HepG2 (cell line): ENCODE data around the gene CCM2. TPM values are rescaled to one million over a fixed set of nuclear protein-coding genes. Genes with fewer than 3 reads are reported as not detected.

Experiments used
- FOSL1 ChIP-seq: sonication (generic); formaldehyde crosslinking; IDR thresholded peaks from 2 replicates; pipeline ENCODE4 v1.9.0; 2021; ENCODE audit warnings: missing genetic modification reagents, borderline replicate concordance
- HNF4A ChIP-seq: sonication (generic); formaldehyde crosslinking; IDR thresholded peaks from 2 replicates; pipeline ENCODE4 v1.4.0; 2020; ENCODE audit warnings: missing genetic modification reagents
- KDM3A ChIP-seq: IDR thresholded peaks from 2 replicates; pipeline ENCODE4 v1.6.1; 2018; ENCODE audit warnings: low read depth, missing compliant biosample characterization
- MBD4 ChIP-seq: IDR thresholded peaks from 2 replicates; pipeline ENCODE4 v1.6.1; 2012; ENCODE audit warnings: low read length, inconsistent platforms, borderline replicate concordance
- MTA1 ChIP-seq: sonication (generic); formaldehyde crosslinking; IDR thresholded peaks from 2 replicates; pipeline ENCODE4 v1.4.0; 2020; ENCODE audit warnings: missing genetic modification reagents, mild to moderate bottlenecking, borderline replicate concordance
- PAWR ChIP-seq: sonication (generic); formaldehyde crosslinking; IDR thresholded peaks from 2 replicates; pipeline ENCODE4 v1.4.0; 2020; ENCODE audit warnings: missing genetic modification reagents, mild to moderate bottlenecking, borderline replicate concordance
- PRDM4 ChIP-seq: sonication (generic); formaldehyde crosslinking; IDR thresholded peaks from 2 replicates; pipeline ENCODE4 v1.9.0; 2021; ENCODE audit warnings: missing genetic modification reagents, borderline replicate concordance
- RXRA ChIP-seq: sonication (generic); formaldehyde crosslinking; IDR thresholded peaks from 2 replicates; pipeline ENCODE4 v1.5.1; 2020; ENCODE audit warnings: missing genetic modification reagents
- SP5 ChIP-seq: IDR thresholded peaks from 2 replicates; pipeline ENCODE4 v1.6.1; 2016; ENCODE audit warnings: low read depth, borderline replicate concordance
- SUZ12 ChIP-seq: fragments of 150-350 bp; IDR thresholded peaks from 2 replicates; pipeline ENCODE4 v1.6.1; 2014; ENCODE audit warnings: low read depth, low read length
- THAP9 ChIP-seq: sonication (generic); formaldehyde crosslinking; IDR thresholded peaks from 2 replicates; pipeline ENCODE4; 2020; ENCODE audit warnings: missing genetic modification reagents, mild to moderate bottlenecking, borderline replicate concordance
- ZBTB1 ChIP-seq: sonication (generic); formaldehyde crosslinking; IDR thresholded peaks from 2 replicates; pipeline ENCODE4 v1.4.0; 2020; ENCODE audit warnings: missing genetic modification reagents, borderline replicate concordance
- ZFP37 ChIP-seq: sonication (generic); formaldehyde crosslinking; IDR thresholded peaks from 2 replicates; pipeline ENCODE4 v1.4.0; 2020; ENCODE audit warnings: missing genetic modification reagents, borderline replicate concordance
- ZNF121 ChIP-seq: sonication (generic); formaldehyde crosslinking; IDR thresholded peaks from 2 replicates; pipeline ENCODE4 v1.5.0; 2020; ENCODE audit warnings: mild to moderate bottlenecking, missing genetic modification reagents
- ZNF225 ChIP-seq: sonication (generic); formaldehyde crosslinking; IDR thresholded peaks from 2 replicates; pipeline ENCODE4 v1.4.0; 2020; ENCODE audit warnings: mild to moderate bottlenecking, missing genetic modification reagents
- ZNF772 ChIP-seq: sonication (generic); formaldehyde crosslinking; IDR thresholded peaks from 2 replicates; pipeline ENCODE4 v1.5.0; 2020; ENCODE audit warnings: mild to moderate bottlenecking, missing genetic modification reagents
- polyA plus RNA-seq, 8 experiments: library from polyadenylated mRNA; depleted of rRNA in 3 of 8; stranded (reverse) in 7 of 8; unstranded in 1 of 8; fragments of >200 nt; fragmentation: Illumina TruSeq in 4 of 8; extraction: Trizol in 4 of 8; gene quantifications; 2 replicates each; pipeline versions ENCODE4 v1.2.1 to v1.2.3, GENCODE V29; 2011 to 2016; ENCODE audit warnings: low read depth in 4 of 8, missing spikeins in 1 of 8, mixed read lengths in 1 of 8; ENCODE audit not compliant: insufficient read depth in 1 of 8
- total RNA-seq, 5 experiments: library from RNA; depleted of rRNA; stranded (reverse); fragments of >200 nt; fragmentation: Illumina TruSeq; extraction: Trizol; gene quantifications; 2 replicates each; pipeline ENCODE4 v1.2.3, GENCODE V29; 2016; ENCODE audit warnings: low read depth in 1 of 5
- TF ChIP-seq, protein P1 (sequence below): sonication (generic); formaldehyde crosslinking; IDR thresholded peaks from 2 replicates; pipeline ENCODE4 v1.4.0; 2020; ENCODE audit warnings: missing genetic modification reagents, borderline replicate concordance
- TF ChIP-seq, protein P2 (sequence below): sonication (generic); formaldehyde crosslinking; IDR thresholded peaks from 2 replicates; pipeline ENCODE4 v1.5.0; 2020; ENCODE audit warnings: mild to moderate bottlenecking, low read depth, missing genetic modification reagents, borderline replicate concordance
- TF ChIP-seq, protein P3 (sequence below): sonication (generic); formaldehyde crosslinking; IDR thresholded peaks from 2 replicates; pipeline ENCODE4 v1.4.0; 2020; ENCODE audit warnings: missing genetic modification reagents, borderline replicate concordance

The CCM2 gene
- total and polyA plus RNA-seq, 2 of the 13 experiments (the other 11 are each of a cell fraction or from before 2014, with no cell fraction given), result 13.7 to 15.8 TPM

GRCh38 chr7:45015313-45015712 is 15.3 kb downstream of the CCM2 start (continued):
- TF ChIP-seq, protein P1, sequence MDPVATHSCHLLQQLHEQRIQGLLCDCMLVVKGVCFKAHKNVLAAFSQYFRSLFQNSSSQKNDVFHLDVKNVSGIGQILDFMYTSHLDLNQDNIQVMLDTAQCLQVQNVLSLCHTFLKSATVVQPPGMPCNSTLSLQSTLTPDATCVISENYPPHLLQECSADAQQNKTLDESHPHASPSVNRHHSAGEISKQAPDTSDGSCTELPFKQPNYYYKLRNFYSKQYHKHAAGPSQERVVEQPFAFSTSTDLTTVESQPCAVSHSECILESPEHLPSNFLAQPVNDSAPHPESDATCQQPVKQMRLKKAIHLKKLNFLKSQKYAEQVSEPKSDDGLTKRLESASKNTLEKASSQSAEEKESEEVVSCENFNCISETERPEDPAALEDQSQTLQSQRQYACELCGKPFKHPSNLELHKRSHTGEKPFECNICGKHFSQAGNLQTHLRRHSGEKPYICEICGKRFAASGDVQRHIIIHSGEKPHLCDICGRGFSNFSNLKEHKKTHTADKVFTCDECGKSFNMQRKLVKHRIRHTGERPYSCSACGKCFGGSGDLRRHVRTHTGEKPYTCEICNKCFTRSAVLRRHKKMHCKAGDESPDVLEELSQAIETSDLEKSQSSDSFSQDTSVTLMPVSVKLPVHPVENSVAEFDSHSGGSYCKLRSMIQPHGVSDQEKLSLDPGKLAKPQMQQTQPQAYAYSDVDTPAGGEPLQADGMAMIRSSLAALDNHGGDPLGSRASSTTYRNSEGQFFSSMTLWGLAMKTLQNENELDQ, result no peak
- TF ChIP-seq ZNF121 (CRISPR knock-in tag) (no peak), MTA1 (CRISPR knock-in tag) (no peak), FOSL1 (CRISPR knock-in tag) (no peak), ZBTB1 (no peak), KDM3A (CRISPR knock-in tag) (no peak), SP5 (CRISPR knock-in tag) (no peak), MBD4 (no peak), PAWR (no peak), HNF4A (CRISPR knock-in tag) (peak; percentile 64), ZNF225 (CRISPR knock-in tag) (no peak), RXRA (peak; percentile 30; the same call in 1 of the 2 replicates), ZFP37 (no peak), ZNF772 (no peak), SUZ12 (no peak), PRDM4 (CRISPR knock-in tag) (no peak), THAP9 (CRISPR knock-in tag) (no peak)
- TF ChIP-seq, protein P2, sequence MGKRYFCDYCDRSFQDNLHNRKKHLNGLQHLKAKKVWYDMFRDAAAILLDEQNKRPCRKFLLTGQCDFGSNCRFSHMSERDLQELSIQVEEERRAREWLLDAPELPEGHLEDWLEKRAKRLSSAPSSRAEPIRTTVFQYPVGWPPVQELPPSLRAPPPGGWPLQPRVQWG (CRISPR knock-in tag), result no peak
- TF ChIP-seq, protein P3, sequence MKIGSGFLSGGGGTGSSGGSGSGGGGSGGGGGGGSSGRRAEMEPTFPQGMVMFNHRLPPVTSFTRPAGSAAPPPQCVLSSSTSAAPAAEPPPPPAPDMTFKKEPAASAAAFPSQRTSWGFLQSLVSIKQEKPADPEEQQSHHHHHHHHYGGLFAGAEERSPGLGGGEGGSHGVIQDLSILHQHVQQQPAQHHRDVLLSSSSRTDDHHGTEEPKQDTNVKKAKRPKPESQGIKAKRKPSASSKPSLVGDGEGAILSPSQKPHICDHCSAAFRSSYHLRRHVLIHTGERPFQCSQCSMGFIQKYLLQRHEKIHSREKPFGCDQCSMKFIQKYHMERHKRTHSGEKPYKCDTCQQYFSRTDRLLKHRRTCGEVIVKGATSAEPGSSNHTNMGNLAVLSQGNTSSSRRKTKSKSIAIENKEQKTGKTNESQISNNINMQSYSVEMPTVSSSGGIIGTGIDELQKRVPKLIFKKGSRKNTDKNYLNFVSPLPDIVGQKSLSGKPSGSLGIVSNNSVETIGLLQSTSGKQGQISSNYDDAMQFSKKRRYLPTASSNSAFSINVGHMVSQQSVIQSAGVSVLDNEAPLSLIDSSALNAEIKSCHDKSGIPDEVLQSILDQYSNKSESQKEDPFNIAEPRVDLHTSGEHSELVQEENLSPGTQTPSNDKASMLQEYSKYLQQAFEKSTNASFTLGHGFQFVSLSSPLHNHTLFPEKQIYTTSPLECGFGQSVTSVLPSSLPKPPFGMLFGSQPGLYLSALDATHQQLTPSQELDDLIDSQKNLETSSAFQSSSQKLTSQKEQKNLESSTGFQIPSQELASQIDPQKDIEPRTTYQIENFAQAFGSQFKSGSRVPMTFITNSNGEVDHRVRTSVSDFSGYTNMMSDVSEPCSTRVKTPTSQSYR (CRISPR knock-in tag), result peak; percentile 82; the same call in 1 of the 2 replicates
